ENCODE results near the gene SAAL1. TPM values are rescaled to one million over a fixed set of nuclear protein-coding genes. Genes with fewer than 3 reads are reported as not detected.
A peak's percentile ranks its signal among the peaks of the same experiment; 100 is the strongest.

SAAL1 gene
- total RNA-seq, 1 experiment from 2014 or later, result 43.5 TPM

DNA sequence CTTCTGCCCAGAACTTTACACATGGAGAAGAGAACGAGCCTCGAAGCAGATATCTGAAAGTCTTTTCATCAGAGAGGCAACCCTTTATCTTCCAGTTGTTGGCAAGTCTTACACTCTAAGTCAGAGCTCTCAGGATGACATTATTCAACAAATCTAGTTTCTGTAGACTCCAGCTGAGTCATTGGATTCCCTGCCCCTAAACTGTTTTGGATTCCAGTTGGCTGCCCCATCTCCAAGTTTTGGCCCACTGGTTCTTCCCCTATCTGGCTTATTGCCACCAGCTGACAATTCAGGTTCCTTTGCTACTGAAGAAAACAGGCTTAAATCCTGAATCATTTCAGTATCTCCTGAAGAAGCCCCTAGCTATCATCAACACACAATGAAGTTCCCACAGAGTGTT lies 14.2 kb downstream of the SAAL1 start:
- no peak for DNase-seq
- no peaks in the 10 kb centered on the region for H4K20me1 ChIP-seq (ENCODE audit: control insufficient read depth, insufficient read depth, insufficient read length)
- no peak overlapping the region for H4K91ac ChIP-seq (ENCODE audit: insufficient read length, low read depth, low read length)
- Mint-ChIP-seq H3K36me3 (ENCODE audit: insufficient read depth in 1 of 3, low read depth in 3 of 3) (peaks cover 27 to 74% (median 67%) of the 10 kb centered on the region in 3 experiments; a peak in 6 of 7 replicates), H3K27me3 (ENCODE audit: low read depth) (no peaks in the 10 kb centered on the region), H3K4me1 (no peaks in the 10 kb centered on the region), H3K9me3 (no peaks in the 10 kb centered on the region), H3K4me3 (no peak overlapping the region), H3K27ac (peak overlapping the region in 2 of 3 experiments; percentile 68 to 70; a peak in 2 of 7 replicates)
- H3K23ac ChIP-seq (ENCODE audit: insufficient read length, low read depth, low read length), result no peak overlapping the region
- H3K23me2 ChIP-seq (ENCODE audit: insufficient read length, low read depth, low read length, poor library complexity, severe bottlenecking), result no peaks in the 10 kb centered on the region
- H3K9me3 ChIP-seq (ENCODE audit: control insufficient read depth, low read depth, low read length), result no peaks in the 10 kb centered on the region
- H3K4me1 ChIP-seq (ENCODE audit: insufficient read depth, low read length), result no peaks in the 10 kb centered on the region
- no peak overlapping the region for H3K18ac ChIP-seq (ENCODE audit: insufficient read length, low read depth, low read length)
- no peak overlapping the region for H3K56ac ChIP-seq (ENCODE audit: insufficient read length, low read depth, low read length)
- TF ChIP-seq, protein P1, sequence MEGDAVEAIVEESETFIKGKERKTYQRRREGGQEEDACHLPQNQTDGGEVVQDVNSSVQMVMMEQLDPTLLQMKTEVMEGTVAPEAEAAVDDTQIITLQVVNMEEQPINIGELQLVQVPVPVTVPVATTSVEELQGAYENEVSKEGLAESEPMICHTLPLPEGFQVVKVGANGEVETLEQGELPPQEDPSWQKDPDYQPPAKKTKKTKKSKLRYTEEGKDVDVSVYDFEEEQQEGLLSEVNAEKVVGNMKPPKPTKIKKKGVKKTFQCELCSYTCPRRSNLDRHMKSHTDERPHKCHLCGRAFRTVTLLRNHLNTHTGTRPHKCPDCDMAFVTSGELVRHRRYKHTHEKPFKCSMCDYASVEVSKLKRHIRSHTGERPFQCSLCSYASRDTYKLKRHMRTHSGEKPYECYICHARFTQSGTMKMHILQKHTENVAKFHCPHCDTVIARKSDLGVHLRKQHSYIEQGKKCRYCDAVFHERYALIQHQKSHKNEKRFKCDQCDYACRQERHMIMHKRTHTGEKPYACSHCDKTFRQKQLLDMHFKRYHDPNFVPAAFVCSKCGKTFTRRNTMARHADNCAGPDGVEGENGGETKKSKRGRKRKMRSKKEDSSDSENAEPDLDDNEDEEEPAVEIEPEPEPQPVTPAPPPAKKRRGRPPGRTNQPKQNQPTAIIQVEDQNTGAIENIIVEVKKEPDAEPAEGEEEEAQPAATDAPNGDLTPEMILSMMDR (conservative IDR thresholded peaks at IDR 0.05), result no peak
- no peak overlapping the region for H2BK12ac ChIP-seq (ENCODE audit: insufficient read length, low read depth, low read length)
- no peaks in the 10 kb centered on the region for H3K79me2 ChIP-seq (ENCODE audit: insufficient read depth, low read length)
- H3K4me2 ChIP-seq (ENCODE audit: insufficient read depth, insufficient read length, low read length), result no peak overlapping the region
- no peaks in the 10 kb centered on the region for H3K27me3 ChIP-seq (ENCODE audit: insufficient read depth, low read length)
- H2BK15ac ChIP-seq (ENCODE audit: low read depth, low read length), result no peak overlapping the region
- H4K8ac ChIP-seq (replicated peaks; ENCODE audit: insufficient read length, low read depth, low read length), result no peak overlapping the region
- H3T11ph ChIP-seq (ENCODE audit: low read length), result no peak overlapping the region
- no peak overlapping the region for H4K5ac ChIP-seq (ENCODE audit: insufficient read length, low read depth, low read length)
- H3K9ac ChIP-seq (ENCODE audit: extremely low read depth, insufficient read length, low read length), result no peak overlapping the region
- H2AFZ ChIP-seq (ENCODE audit: low read length), result no peak overlapping the region
- no peaks in the 10 kb centered on the region for H3K79me1 ChIP-seq (ENCODE audit: insufficient read depth, low read depth, low read length, poor library complexity, severe bottlenecking)
- no peak overlapping the region for H3K4ac ChIP-seq (ENCODE audit: low read depth, low read length)
- WGBS (ENCODE audit: extremely low coverage, insufficient read length, low lambda C conversion rate), result no CpG with 5 or more reads among the region's 2 CpGs
- no peak overlapping the region for H2AK5ac ChIP-seq (ENCODE audit: insufficient read length, low read length)
- no peak overlapping the region for H2BK20ac ChIP-seq (ENCODE audit: low read depth, low read length, poor library complexity, severe bottlenecking)
- H3K14ac ChIP-seq (ENCODE audit: insufficient read depth, low read length), result no peak overlapping the region
- no peak overlapping the region for H2BK120ac ChIP-seq (ENCODE audit: low read depth, low read length, poor library complexity, severe bottlenecking)
- H3K27ac ChIP-seq (ENCODE audit: insufficient read length, low read depth, low read length), result no peak overlapping the region
- H2BK5ac ChIP-seq (ENCODE audit: insufficient read length, low read length), result no peak overlapping the region

All from H9 (cell line).